H4 (cell line): ENCODE results near the gene GPR45. TPM values are rescaled to one million over a fixed set of nuclear protein-coding genes. Genes with fewer than 3 reads are reported as not detected.
A peak's percentile ranks its signal among the peaks of the same experiment; 100 is the strongest.

Experiments
- DNase-seq: peaks from one replicate; pipeline ENCODE4 v3.0.0-alpha.2; 2015; ENCODE audit warnings: low spot score
- total RNA-seq: library from RNA; depleted of rRNA; stranded (reverse); fragments of >200 nt; shearing (Covaris generic); gene quantifications from 2 replicates; pipeline ENCODE4 v1.2.3, GENCODE V29; 2014

GPR45 gene
- total RNA-seq, 1 experiment from 2014 or later = not detected

GRCh38 chr2:105254531-105255210 is 13.1 kb downstream of the GPR45 start:
- DNase-seq = no peak

GRCh38 chr2:105255979-105256378 is 14.4 kb downstream of the GPR45 start:
- no peak for DNase-seq

GRCh38 chr2:105256431-105257047 is 15.0 kb downstream of the GPR45 start:
- DNase-seq = no peak

GRCh38 chr2:105257981-105258380 is 16.4 kb downstream of the GPR45 start:
- no peak for DNase-seq

GRCh38 chr2:105258835-105259350 is 17.4 kb downstream of the GPR45 start:
- DNase-seq = no peak

GRCh38 chr2:105261061-105261460 is 19.5 kb downstream of the GPR45 start:
- DNase-seq = peak; percentile 95

DNA sequence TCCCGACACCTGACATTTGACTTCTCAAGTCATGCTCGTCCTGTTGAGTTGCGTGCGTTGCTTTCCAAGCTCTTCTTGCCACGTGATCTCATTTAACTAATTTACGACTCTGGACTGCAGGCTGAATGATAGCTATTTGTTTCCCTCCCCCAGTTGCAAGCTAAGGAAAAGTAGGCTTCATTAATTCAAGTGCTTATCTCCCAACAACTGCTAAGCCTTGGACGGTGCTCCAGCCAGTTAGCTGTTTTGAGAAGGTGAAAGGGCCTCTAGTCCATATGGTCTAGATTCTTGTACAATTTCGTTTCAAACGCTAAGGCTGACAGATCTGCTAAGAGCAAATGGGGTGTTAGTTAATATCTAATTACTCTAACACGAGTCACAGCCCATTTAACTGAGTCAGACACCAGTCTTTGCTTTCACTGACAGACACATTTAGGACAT is 21.1 kb downstream of the GPR45 start:
- DNase-seq = no peak

DNA sequence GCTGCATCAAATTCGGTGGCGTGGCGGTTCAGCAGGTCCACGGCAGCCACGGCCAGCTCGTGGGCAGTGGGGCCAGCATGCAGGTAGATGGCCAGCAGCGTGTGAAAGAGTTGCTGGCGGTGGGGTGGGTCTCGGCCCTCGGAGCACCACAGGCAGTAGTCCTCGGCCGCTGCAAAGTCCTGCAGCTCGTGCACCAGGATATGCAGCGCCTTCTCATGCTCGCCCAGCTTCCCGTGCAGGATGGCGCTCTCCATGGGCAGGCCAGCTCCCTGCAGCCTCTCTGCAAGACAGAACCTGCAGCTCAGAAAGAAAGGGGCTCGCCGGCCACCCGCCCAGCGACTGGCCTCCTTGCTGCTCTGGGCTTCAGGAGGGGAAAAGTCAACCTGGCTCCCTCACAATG is 27.9 kb downstream of the GPR45 start:
- no peak for DNase-seq

GRCh38 chr2:105271393-105272045 is 30.0 kb downstream of the GPR45 start:
- no peak for DNase-seq

GRCh38 chr2:105272176-105272575 is 30.6 kb downstream of the GPR45 start:
- no peak for DNase-seq

- no peak for DNase-seq
Measured at GRCh38 chr2:105274046-105274445, 32.5 kb downstream of the GPR45 start.

GRCh38 chr2:105278654-105279053 is 37.1 kb downstream of the GPR45 start:
- no peak for DNase-seq

DNA sequence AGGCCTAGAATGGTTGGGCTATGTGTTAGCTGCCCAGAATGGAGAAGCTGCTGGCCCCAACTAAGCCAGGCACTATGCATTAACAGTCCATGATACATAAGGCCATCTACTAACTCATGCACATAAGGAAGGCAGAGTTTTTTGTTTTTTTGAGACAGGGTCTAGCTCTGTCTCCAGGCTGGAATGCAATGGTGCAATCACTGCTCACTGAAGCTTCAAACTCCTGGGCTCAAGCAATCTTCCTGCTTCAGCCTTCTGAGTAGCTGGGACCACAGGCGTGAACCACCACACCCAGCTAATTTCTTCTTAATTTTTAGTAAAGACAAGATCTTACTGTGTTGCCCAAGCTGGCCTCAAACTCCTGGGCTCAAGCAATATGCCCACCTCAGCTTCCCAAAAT is 37.6 kb downstream of the GPR45 start:
- no peak for DNase-seq

- DNase-seq = no peak
Measured at GRCh38 chr2:105280281-105280680, 38.7 kb downstream of the GPR45 start.

GRCh38 chr2:105283532-105283931 is 42.0 kb downstream of the GPR45 start:
- no peak for DNase-seq

- peak; percentile 20 for DNase-seq
Measured at GRCh38 chr2:105287692-105288091, 46.1 kb downstream of the GPR45 start.

GRCh38 chr2:105288133-105288532 is 46.6 kb downstream of the GPR45 start:
- DNase-seq = no peak

DNA sequence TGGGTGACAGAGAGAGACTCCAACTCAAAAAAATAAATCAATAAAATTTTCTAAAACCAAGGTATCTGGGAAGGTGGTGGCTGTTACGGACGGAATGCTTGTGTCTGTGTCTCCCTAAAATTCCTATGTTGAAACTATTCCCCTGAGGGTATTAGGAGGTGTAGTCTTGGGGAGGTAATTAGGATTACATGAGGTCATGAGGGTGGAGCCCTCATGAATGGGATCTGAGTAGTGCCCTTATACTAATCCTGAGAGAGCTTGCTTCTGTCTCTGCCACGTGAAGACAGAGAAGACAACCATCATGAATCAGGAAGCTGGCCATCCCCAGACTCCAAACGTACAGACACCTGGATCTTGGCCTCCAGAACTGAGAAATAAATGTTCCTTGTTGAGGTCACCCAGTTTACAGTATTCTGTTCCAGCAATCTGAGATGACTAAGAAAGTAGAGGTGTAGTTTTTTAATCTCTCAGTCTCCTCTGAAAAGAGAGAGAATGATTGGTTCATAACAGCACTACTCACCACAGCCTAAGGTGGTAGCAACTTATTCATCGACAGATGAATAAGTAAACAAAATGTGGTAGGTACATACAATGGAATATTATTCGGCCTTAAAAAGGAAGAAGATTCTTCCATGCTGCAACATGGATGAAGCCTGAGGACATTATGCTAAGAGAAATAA is 49.6 kb downstream of the GPR45 start:
- DNase-seq = no peak

DNA sequence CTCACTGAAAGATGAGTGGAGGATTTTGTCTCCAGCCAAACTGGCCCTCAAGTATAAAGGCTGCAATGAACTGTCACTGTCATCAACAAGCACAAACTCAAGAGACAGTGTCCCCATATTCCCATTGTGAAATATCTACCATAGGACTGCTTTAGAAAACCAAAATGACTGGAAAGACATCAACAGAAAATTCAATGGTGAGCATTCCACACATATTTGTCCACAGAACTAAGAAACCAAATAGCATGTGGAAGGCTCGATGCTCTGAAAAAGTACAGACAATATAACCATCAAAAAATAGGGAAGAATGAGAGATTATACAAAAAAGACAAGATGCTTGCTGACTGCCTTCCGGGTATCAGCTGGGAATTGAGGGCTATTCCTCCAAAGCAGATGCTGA is 50.4 kb downstream of the GPR45 start:
- no peak for DNase-seq
